Measurements from ENCODE around the gene BAD.
A peak's percentile ranks its signal among the peaks of the same experiment; 100 is the strongest.

Gene BAD

DNA sequence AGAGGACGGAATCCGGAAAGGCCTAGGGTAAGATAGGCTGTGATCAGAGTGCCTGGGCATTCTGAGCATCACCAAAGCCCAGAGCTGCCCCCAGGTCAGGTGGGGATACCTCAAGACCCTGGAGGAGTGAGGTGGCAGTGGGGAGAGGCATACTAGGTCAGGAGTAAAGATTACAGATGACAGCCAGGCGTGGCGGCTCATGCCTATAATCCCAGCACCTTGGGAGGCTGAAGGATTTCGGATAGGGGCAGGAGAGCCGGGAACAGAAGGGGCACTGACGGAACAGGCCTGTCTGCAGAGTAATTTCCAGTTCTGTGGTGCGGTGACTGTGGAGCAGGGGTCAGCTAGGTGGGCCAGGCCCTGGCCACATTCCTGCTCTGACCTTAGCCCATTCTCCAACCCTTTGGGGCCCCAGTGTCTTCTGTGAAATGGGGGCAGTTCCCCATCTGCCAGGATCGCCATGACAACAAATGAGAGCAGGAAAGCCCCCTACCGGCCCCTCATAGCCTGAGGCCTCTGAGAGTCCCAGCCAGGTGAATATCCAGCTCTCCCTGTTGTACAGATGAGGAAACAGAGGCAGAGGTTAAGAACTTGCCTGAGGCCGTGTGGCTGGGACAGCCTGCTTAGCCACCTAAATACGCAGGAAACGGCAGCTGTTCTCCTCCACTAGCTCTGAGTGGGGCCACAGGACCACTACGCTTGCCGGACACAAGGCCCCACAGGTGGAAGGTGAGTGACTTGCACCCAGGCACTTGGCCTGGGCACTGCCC lies 9.2 kb downstream of the BAD start:
- no peak for DNase-seq

DNA sequence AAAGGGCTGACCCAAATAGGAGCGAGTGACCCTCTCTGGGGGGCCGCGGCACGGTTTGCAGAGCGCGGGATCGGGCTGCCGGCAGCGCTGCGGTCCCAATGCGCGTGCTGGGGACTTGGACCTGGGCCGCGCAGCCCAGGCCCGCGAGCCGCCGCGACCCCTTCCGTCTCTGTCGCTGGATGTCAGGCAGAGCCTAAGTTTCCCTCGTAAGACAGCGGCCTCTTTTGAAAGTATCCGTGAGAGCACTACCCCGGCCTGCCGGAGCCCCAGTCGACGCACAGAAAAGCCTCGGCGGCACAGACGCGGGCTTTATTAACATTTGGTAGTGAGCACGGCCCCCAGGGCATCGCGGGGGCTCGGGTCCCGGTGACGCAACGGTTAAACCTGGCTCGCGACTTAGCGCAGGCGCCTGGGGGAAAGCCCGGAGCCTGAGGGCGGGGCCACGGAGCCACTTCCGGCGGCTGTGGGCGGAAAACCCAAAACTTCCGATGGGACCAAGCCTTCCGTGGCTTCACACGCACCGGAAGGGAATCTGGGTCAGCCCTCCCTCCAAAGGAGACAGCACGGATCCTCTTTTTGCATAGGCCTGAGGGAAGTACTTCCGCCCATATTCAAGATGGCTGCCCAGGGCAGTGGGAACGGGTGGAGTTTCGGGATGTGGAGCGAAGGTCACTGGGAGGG lies 14.8 kb downstream of the BAD start:
- peak; percentile 99 for DNase-seq

DNA sequence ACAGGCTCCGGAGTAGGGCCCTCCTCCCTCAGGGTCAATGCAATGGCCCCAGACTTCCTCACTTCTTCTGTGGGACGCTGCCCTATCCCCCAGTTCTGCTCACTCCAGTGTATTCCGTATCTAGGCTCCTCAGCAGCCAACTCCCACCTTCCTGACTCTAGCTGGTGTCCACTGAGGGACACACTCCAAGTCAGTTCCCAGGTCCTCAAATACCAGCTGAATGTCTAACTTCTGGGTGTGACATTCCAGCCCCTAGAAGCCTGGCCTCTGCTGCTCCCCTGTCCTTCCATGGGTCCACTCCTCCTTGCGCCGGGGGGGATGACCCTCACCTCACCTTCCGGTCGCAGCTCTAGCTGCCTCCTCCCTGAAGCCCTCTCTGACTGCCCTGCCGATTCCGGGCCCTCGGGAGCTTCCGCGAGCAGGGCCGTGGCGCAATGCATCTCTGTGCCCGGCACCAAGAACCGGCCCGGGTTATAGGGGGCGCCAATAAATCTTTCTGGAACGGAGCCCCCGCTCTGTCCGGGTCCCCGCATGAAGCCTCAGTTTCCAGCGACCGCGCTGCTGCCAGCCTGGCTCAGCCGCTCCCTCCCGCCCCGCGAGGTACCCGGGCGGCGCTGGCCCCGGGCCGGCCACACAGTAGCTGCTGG lies 15.4 kb downstream of the BAD start:
- peak; percentile 74 for DNase-seq

DNA sequence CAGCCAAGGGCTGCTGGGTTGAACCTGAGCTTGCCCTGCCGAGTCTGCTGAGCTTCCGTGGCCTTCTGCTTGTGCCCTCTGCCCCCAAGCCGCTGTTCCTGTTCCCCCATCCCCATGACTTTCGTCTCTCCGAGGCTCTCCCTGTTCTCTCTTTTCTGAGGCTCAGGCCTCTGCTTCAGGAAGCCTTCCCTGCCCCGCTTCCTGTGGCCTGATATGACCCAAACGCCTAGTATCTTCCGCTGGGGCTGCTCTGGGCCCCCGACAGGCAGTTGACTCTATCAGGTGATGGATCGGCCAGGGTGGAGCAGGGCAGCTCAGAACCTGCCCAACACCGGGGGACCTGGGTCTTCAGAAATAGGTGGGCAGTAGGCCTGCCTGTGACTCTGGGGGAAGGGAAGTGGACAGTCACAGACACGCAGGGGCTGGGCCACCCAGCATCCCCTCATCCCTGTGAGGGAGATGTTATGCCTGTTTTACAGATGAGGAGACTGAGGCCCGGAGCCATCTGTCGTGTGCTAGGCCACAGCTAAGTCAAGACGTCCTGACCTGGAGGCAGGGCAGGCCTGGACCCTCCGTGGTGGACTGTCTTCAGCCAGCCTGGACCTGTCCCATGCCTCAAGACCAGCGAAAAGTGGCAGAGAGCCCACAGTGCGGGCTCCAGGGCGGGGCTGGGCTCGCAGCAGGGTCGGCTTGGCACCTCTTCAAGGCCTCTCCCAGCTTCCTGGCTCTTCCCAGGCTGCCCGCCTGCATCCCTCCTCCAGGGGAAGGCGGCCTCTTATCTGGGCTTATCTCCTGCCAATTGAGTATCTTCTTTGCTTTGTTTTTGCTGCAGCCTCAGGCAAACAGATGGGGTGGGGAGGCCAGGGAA lies 16.2 kb downstream of the BAD start:
- peak; percentile 15 for DNase-seq

DNA sequence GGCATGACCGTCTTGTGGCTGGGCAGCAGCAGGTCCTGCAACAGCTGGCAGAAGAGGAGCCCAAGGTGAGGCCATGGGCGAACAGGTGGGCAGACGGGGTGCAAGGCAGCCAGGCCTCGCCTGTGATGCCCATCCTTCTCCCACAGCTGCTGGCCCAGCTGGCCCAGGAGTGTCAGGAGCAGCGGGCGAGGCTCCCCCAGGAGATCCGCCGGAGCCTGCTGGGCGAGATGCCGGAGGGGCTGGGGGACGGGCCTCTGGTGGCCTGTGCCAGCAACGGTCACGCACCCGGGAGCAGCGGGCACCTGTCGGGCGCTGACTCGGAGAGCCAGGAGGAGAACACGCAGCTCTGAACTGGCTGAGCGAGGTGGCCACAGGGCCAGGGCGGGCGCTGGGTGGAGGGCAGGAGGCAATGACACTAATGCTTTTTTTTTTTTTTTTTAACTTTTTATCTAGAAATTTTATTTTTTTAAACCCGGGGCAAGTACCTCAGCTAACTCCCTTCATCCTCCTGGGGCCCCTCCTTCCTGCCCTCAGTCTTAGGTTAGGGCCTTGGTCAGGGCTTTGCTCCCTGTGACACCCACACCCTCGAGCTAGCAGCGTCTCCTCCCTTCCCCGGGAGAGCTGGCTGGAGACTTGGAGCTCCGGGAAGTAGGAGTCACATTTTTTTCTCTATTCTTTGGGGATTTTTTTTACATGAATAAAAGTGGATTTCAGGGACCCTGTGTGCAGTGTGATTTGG lies 17.1 kb downstream of the BAD start:
- no peak for DNase-seq

DNA sequence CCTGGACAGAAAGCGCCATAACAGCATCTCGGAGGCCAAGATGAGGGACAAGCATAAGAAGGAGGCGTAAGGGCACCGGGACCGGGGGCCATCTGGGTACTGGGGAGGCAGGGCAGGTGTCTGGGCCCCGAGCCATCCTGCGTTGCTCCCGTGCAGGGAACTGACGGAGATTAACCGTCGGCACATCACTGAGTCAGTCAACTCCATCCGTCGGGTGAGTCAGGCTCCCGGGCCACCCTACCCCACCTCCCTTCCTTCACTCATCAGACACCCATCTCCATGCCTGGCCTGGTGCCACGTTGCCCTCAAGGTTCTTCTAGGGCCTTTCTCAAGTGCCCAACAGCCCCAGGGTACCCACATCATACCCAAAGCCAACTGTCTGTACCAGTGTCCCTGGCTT lies 18.1 kb downstream of the BAD start:
- no peak for DNase-seq

DNA sequence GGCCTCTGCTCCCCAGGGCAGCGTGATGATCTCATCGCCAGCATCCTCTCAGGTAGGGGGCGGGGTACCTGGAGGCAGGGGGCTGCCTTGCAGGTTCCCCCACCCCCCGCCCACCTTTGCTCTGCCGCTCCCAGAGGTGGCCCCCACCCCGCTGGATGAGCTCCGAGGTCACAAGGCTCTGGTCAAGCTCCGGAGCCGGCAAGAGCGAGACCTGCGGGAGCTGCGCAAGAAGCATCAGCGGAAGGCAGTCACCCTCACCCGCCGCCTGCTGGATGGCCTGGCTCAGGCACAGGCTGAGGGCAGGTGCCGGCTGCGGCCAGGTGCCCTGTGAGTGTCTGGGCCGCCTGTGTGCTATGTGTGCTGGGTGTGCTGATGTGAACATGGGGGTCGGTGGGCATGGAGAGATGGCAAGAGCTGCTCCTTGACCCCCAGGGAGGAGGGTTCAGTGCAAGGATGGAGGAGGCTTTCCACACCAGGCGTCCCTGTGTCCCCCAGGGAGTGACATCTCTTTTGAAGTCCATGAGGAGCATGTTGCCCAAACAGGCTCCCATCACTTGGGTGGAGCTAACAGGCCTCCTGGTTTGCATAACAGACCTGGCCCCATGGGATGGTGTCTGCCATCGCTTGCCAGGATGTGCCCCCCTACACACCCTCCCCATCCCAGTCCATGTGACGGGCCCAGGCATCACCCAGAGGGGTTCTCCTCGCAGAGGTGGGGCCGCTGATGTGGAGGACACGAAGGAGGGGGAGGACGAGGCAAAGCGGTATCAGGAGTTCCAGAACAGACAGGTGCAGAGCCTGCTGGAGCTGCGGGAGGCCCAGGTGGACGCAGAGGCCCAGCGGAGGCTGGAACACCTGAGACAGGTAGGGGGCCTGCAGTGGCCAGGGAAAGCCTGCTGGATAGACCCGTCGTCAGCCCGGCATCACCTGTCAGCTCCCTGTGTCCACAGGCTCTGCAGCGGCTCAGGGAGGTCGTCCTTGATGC lies 19.0 kb downstream of the BAD start:
- DNase-seq = no peak

DNA sequence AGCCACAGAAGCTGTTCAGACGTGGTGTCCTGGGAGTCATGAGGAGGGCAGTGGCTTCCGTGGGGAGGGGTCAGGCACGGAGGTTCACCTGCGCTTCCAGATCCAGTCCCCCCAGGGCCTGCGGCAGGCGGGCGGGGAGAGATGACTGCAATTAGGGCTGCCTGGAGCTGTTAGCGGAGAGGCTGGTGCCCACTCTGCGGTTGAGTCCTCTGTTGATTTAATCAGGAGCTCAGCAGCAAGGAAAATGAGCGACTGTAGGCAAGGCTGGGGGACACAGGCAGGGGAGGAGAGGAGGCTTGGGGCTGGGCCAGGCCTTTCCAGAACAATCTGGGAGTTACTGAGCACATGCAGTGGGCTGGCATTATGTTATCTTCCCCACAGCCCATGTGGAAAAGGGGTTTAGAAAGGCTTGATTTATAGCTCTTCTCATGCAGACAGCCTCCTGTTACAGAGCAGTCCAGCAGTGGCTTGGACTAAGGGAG lies 20.1 kb downstream of the BAD start:
- DNase-seq = no peak

DNA sequence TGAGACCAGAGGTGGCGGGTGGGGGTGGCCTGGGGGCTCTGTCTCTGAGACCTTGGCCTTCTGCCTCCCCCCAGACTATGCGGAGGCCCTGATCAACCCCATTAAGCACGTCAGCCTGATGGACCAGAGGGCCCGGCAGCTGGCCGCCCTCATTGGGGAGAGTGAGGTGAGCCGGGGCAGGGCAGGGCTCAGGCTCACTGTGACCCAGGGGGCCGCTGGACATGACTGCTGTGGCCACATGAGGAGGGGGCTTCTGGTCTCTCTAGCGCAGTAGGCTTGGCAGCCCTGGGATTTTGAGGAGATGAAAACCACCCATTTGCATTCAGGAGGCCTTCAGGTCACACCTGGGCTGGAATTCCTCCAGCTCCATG lies 20.5 kb downstream of the BAD start:
- DNase-seq = no peak

DNA sequence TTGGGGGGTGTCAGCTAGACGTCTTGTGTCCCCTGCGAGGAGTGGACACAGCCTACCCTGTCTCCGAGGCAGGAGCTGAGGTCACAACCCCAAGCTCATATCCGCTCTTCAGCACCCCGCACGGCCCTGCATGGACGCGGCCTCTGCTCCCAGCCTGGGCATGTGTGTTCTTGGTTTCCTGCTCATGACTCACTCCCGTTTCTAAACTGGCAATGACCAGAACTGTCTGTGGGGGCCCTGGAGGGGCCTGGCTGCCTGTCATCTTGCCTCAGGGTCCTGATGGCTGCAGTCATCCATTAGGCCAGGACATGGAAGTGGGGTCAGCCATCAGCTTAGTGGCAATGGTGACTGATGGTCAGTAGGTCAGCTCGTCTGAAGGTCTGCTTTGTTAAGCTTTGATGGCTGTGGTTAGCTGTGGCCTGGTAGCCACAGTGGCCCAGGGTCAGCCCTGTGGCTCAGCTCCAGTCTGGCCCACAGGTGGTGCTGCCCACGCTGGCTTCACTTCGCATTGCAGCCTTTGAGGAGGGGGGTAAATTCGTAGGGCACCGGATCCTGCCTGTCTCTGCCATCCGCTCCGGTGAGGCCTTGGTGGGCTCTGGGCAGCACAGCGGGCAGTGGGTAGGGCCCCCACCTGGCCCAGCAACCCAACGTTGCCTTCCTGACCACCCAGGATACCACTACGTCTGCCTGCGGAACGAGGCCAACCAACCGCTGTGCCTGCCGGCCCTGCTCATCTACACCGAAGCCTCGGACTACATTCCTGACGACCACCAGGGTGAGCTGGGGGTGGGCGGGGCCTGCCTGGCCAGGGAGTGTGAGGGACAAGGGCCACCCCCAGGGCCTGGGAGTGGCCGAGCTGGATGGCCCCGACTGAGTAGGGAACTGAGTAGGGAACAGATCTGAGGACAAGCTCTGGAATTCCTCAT lies 21.2 kb downstream of the BAD start:
- DNase-seq = no peak

DNA sequence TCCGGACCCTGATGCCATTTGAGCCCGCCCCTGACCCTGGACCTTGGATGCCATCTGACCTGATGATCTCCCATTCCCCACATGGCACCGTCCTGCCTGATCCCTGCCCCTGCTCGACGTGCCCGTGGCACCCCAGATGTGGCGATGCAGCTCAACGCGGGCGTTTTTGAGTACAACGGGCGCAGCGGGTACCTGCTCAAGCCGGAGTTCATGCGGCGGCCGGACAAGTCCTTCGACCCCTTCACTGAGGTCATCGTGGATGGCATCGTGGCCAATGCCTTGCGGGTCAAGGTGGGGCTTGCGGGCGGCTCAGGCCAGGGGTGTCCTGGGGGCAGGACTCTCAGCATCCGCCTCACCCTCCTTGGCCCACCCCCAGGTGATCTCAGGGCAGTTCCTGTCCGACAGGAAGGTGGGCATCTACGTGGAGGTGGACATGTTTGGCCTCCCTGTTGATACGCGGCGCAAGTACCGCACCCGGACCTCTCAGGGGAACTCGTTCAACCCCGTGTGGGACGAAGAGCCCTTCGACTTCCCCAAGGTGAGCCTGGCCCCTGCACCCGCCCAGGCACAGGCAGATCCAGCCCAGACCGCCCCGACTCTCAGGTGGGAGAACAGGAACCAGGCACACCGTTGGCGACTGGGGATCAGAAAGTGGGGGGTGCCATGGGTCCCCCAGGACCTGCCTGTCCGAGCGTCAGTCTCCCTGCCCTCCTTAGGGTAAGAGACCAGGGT lies 22.0 kb downstream of the BAD start:
- DNase-seq = no peak

DNA sequence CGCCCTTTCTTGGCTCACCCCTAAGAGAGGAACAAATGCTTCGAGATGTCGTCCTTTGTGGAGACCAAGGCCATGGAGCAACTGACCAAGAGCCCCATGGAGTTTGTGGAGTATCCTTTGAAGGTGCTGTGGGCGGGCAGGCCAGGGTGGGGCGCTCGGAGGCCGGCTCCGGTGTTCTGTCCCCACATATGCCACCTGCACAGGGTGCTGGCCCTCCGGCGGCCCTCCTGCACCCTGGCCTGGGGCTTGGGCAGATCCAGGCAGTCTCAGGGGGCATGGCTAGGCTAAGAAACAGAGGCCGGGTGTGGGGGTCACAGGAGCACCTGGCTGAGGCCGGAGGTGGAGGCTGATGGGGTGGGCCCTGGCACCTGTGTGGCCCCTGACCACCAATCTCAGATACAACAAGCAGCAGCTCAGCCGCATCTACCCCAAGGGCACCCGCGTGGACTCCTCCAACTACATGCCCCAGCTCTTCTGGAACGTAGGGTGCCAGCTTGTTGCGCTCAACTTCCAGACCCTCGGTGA lies 22.8 kb downstream of the BAD start:
- DNase-seq = no peak

DNA sequence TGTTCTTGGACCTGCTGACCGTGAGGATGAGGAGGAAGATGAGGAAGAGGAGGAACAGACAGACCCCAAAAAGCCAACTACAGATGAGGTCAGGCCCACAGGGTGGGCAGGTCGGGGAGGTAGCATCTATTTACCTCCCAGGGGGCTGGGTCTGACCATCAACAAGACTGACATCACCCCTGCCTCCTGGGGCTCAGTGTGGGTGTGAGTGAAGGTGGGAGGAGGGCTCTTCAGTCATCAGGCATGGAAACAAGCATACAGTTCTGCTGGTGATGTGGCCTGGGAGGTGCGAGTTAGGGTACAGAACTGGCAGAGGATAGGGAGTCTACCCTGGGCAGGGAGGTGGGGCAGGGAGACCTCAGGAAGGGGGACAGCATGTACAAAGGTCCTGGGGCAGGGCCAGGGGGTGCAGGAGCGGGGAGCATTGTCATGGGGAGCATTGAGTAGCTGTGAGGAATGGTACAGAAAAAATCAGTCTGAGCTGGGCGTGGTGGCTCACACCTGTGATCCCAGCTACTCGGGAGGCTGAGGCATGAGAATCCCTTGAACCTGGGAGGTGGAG lies 24.2 kb downstream of the BAD start:
- no peak for DNase-seq

DNA sequence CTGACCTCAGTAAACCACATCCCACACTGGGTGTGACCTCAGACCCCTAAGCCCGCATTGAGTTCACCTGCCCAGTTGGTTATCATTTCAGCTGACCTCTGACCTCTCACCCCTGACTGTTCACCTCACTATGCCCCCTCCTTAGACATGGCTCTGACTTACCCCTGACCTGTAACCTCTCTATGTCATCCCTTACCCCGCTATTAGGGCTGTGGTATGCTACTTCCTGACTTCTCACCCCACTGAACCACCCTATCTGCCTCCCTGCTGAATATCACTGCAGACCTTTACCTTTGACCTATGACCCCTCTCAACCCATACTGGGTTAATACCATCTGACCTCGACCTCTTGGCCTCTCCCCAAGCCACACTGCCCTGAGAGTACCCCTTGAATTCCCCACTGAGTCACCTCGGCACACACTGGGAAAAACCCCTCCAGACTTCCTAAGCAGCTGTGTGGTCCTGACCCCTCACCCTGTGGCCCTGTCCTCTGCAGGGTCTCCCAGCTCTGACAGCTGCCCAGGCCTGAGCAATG lies 24.9 kb downstream of the BAD start:
- DNase-seq = no peak

DNA sequence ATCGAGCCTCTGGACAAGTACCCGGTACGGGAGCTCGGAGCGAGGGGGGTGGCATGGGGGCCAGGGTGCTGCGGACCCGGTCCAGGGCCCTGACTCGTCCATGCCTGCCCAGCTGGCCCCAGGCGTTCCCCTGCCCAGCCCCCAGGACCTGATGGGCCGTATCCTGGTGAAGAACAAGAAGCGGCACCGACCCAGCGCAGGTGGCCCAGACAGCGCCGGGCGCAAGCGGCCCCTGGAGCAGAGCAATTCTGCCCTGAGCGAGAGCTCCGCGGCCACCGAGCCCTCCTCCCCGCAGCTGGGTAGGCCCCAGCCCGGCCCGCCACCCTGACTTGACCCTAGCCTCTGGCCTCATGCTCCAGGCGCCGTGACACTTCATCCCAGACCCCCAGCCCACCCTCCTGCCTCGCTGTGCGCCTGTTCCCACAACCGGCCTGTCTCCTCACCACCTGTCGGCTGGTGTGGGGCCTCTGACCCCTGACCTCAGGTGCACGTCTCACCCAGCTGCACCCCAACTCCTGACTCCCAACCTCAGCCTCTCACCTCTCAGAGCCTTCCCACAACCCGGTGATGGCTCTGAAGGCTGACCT lies 25.4 kb downstream of the BAD start:
- no peak for DNase-seq

DNA sequence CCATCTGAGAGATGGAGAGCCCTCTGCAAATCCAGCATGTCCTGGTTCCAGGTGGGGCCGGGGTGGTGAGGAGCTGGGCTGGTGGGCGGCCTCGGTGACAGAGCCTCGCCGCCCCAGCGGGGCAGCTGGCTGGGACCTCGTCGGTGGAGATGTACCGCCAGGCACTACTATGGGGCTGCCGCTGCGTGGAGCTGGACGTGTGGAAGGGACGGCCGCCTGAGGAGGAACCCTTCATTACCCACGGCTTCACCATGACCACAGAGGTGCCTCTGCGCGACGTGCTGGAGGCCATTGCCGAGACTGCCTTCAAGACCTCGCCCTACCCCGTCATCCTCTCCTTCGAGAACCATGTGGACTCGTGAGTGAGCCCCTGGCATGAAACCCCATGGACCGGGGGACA lies 26.1 kb downstream of the BAD start:
- DNase-seq = no peak

DNA sequence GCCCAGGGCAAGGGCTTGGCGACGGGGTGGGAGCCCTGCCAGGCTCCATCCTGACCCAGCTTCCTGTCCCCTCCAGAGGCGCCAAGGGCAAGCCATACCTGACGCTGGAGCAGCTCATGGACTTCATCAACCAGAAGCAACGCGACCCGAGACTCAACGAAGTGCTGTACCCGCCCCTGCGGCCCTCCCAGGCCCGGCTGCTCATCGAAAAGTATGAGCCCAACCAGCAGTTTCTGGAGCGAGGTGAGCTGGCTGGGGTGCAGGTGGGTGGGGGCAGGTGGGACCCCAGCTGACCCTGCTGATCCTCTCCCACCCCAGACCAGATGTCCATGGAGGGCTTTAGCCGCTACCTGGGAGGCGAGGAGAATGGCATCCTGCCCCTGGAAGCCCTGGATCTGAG lies 28.2 kb downstream of the BAD start:
- DNase-seq = no peak
